ENCODE data around the gene NFIX.

GRCh38 chr19:13117176-13117771 is 122.0 kb downstream of the NFIX start:
- TF ChIP-seq TCF7L2 (IDR thresholded peaks at IDR 0.05; ENCODE audit: low read depth, low read length) (no peak), RXRA (CRISPR knock-in tag; IDR thresholded peaks at IDR 0.05) (no peak), ZFP36 (IDR thresholded peaks at IDR 0.05; ENCODE audit: borderline replicate concordance, low read depth, low read length, partially characterized antibody) (no peak), NFE2 (CRISPR knock-in tag; IDR thresholded peaks at IDR 0.05) (no peak), IRF2 (CRISPR knock-in tag; IDR thresholded peaks at IDR 0.05) (no peak)
